ENCODE measurements around the gene CD1D. TPM values are rescaled to one million over a fixed set of nuclear protein-coding genes. Genes with fewer than 3 reads are reported as not detected.

CD1D gene
- total RNA-seq, 2 donors from 2014 or later: 4.6 to 7.9 TPM

- H3K27me3 ChIP-seq: no peaks in the 10 kb centered on the region
- DNase-seq: no peak
These were observed 5.1 kb downstream of the CD1D start for GRCh38 chr1:158185770-158186169.

GRCh38 chr1:158186180-158186579, 5.5 kb downstream of the CD1D start:
- Histone ChIP-seq H3K9me3 (no peaks in the 10 kb centered on the region), H3K4me1 (no peaks in the 10 kb centered on the region), H3K36me3 (no peaks in the 10 kb centered on the region), H3K9ac (ENCODE audit: low read depth in 2 of 2, low read length in 2 of 2) (no peak overlapping the region), H3K27me3 (no peaks in the 10 kb centered on the region), H3K27ac (no peak overlapping the region), H3K4me3 (no peak overlapping the region)
- TF ChIP-seq, protein P1, sequence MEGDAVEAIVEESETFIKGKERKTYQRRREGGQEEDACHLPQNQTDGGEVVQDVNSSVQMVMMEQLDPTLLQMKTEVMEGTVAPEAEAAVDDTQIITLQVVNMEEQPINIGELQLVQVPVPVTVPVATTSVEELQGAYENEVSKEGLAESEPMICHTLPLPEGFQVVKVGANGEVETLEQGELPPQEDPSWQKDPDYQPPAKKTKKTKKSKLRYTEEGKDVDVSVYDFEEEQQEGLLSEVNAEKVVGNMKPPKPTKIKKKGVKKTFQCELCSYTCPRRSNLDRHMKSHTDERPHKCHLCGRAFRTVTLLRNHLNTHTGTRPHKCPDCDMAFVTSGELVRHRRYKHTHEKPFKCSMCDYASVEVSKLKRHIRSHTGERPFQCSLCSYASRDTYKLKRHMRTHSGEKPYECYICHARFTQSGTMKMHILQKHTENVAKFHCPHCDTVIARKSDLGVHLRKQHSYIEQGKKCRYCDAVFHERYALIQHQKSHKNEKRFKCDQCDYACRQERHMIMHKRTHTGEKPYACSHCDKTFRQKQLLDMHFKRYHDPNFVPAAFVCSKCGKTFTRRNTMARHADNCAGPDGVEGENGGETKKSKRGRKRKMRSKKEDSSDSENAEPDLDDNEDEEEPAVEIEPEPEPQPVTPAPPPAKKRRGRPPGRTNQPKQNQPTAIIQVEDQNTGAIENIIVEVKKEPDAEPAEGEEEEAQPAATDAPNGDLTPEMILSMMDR (IDR thresholded peaks at IDR 0.05): no peak
- DNase-seq: no peak
- intact Hi-C loops (cut with DNase I): no loop called here

More at GRCh38 chr1:158185770-158186169, 5.1 kb downstream of the CD1D start:
- Histone ChIP-seq H3K9me3 (no peaks in the 10 kb centered on the region), H3K27ac (no peak overlapping the region), H3K4me3 (no peak overlapping the region), H3K36me3 (no peaks in the 10 kb centered on the region), H3K9ac (ENCODE audit: low read depth in 2 of 2, low read length in 2 of 2) (no peak overlapping the region), H3K4me1 (no peaks in the 10 kb centered on the region)
- TF ChIP-seq, protein P1 (IDR thresholded peaks at IDR 0.05): no peak
- intact Hi-C loops (cut with DNase I): no loop called here

GRCh38 chr1:158188611-158189010, 7.9 kb downstream of the CD1D start:
- no peaks in the 10 kb centered on the region for H3K27me3 ChIP-seq
- H3K4me3 ChIP-seq: no peak overlapping the region
- intact Hi-C loops (cut with DNase I): no loop called here
- TF ChIP-seq, protein P1 (IDR thresholded peaks at IDR 0.05): no peak
- H3K4me1 ChIP-seq: no peaks in the 10 kb centered on the region
- no peaks in the 10 kb centered on the region for H3K9me3 ChIP-seq
- no peak overlapping the region for H3K9ac ChIP-seq (ENCODE audit: low read depth in 2 of 2, low read length in 2 of 2)
- no peak overlapping the region for H3K27ac ChIP-seq
- DNase-seq: no peak
- no peaks in the 10 kb centered on the region for H3K36me3 ChIP-seq

- Histone ChIP-seq H3K36me3 (no peaks in the 10 kb centered on the region), H3K9me3 (no peaks in the 10 kb centered on the region), H3K4me1 (no peaks in the 10 kb centered on the region), H3K27ac (no peak overlapping the region), H3K9ac (ENCODE audit: low read depth in 2 of 2, low read length in 2 of 2) (no peak overlapping the region), H3K27me3 (no peaks in the 10 kb centered on the region), H3K4me3 (no peak overlapping the region)
- intact Hi-C loops (cut with DNase I): no loop called here
- no peak for DNase-seq
- TF ChIP-seq, protein P1 (IDR thresholded peaks at IDR 0.05): no peak
These were observed 8.9 kb downstream of the CD1D start for GRCh38 chr1:158189624-158190023.

GRCh38 chr1:158191299-158191698, 10.6 kb downstream of the CD1D start:
- DNase-seq: no peak
- no peak overlapping the region for H3K27ac ChIP-seq
- no peaks in the 10 kb centered on the region for H3K9me3 ChIP-seq
- no peaks in the 10 kb centered on the region for H3K27me3 ChIP-seq
- TF ChIP-seq, protein P1 (IDR thresholded peaks at IDR 0.05): no peak
- H3K4me1 ChIP-seq: no peaks in the 10 kb centered on the region
- no peaks in the 10 kb centered on the region for H3K36me3 ChIP-seq
- no peak overlapping the region for H3K4me3 ChIP-seq
- intact Hi-C loops (cut with DNase I): no loop called here
- H3K9ac ChIP-seq (ENCODE audit: low read depth in 2 of 2, low read length in 2 of 2): no peak overlapping the region

DNA sequence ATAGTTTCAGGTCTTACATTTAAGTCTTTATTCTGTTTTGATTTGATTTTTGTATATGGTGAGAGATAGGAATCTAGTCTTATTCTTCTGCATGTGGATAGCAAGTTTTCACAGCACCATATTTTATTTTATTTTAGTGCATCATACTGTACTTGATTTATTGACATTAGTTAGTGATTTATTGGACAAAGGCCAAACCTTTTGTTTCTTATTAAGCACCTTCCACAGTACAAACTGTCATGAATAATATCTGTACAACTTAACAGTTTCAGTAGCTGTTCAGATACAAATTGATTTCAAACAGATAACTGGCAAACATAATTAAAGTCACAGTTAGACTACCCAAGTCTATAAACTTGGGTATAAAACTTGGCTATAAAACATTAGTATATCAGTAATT, 15.8 kb downstream of the CD1D start:
- H3K36me3 ChIP-seq: no peaks in the 10 kb centered on the region
- no peaks in the 10 kb centered on the region for H3K9me3 ChIP-seq
- TF ChIP-seq, protein P1 (IDR thresholded peaks at IDR 0.05): no peak
- intact Hi-C loops (cut with DNase I): no loop called here
- no peak overlapping the region for H3K27ac ChIP-seq
- DNase-seq: no peak
- H3K4me3 ChIP-seq: no peak overlapping the region
- no peaks in the 10 kb centered on the region for H3K27me3 ChIP-seq
- H3K4me1 ChIP-seq: no peaks in the 10 kb centered on the region
- H3K9ac ChIP-seq (ENCODE audit: low read depth in 2 of 2, low read length in 2 of 2): no peak overlapping the region

All from colonic mucosa (tissue), 4 donors.